Astrocyte of the hippocampus (primary cell): ENCODE measurements around the gene CENPP.
"Not testable (repeated sequence)": the region's sequence is repeated elsewhere in the genome, so short reads cannot be mapped to it uniquely, and the experiment has no call there.

Source experiments
- DNase-seq: peaks from one replicate; pipeline ENCODE4 v3.0.0; 2011; ENCODE audit warnings: low read depth, low spot score

CENPP gene

DNA sequence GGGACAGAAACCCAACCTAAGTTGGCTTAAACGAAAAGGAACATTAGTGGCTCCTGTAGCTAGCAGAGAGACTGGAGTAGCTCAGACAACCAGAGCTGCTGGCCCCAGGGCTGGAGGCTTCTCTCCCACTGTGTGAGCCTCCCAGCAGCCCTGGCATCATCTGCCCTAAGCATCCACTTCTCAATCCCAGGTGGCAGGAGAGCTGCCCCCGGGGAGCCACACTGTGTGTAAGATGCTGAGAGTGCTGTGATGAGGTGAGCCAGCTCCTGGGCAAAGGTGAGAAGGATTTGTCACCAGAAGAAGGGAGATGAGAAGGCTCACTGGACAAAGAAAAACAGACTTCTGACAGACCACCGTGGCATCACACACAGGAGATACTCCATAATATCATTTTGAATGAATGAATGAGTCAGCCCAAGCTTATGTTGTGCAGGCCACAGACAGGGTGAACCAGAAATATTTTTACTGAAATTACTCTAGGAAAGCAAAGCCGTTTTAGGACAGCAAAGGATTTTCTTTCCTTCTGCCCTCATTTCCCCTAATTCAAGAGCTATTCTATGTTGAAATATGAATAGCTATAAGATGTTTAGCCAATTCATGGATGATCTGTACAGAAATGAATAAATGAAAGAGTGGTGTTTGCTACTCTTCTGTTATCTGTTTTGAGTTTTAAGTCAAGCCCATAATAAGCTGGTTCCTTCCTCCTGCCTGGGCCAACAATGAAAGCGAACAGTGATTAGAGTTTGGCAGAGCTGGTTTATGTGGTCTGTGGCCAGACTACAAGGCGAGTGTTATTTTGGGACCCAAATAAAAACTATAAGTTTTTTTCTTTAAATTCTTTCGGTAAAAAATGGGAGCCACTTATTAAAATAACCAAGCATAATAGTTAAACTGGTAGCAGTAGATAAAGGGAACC is 267.5 kb downstream of the CENPP start:
- DNase-seq: peak; percentile 61

DNA sequence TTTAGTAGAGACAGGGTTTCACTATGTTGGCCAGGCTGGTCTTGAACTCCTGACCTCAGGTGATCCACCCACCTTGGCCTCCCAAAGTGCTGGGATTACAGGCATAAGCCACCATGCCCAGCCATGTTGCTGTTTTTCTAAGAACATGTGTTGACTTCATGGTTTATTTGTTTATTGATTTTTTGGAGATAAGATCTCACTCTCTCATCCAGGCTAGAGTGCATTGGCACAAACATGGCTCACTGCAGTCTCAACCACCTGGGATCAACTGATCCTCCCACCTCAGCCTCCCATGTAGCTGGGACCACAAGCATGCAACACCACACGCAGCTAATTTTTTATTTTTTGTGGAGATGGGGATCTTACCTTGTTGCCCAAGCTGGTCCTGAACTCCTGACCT is 269.3 kb downstream of the CENPP start:
- DNase-seq: not testable (repeated sequence)

DNA sequence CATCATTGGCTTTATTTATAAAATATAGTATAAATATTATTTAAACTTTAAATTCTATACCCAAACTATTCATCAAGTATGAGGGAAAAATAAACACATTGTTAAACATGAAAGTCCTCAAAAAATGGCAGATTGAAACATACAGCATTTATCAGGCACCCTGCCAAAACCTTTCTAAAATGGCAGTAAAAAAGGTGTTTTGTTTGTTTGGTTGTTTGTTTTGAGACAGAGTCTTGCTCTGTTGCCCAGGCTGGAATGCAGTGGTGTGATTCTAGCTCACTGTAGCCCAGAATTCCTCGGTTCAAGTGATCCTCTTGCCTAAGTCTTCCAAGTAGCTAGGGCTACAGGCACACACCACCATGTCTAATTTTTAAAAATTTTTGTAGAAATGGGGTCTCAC is 270.2 kb downstream of the CENPP start:
- DNase-seq: no peak

GRCh38 chr9:92598382-92598781 is 272.6 kb downstream of the CENPP start:
- no peak for DNase-seq

- no peak for DNase-seq
Observed at GRCh38 chr9:92599938-92600461, 274.2 kb downstream of the CENPP start.

DNA sequence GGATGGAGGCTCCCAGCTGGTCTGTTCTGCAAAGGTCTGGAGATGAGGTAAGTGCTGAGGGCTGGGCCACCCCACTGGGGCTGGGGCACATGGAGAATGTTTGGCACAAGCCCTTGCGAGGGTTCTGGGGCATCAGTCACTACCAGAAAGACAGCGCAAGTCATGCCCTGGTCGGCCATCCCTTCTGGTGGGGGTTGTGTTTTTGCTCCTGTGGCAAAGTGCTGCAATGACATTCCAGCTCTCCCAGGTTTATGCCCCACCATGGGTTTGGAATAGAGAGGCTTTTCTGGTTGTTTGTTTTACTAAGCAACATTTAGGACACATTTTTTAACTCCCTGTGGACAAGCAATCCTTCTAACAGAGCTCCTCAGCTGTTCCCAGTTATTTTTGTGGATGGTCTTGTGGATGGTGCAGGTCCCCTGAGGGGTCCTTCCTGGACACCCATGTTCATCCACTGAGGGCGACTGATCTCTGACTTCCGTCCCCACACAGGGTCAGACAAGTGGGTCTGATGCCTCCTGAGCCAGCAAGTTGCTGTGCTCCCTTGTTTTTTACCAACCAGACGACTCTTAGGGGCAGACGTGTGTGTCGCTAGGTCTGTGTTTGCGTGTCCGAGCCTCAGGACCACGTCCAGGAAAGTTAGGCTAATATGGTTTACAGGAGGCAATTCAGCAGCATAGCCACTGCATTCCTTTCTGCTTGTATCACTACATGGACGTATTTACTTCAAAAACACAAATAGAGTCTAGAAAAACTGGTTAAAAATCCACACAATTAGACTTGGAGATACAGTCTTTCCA is 274.9 kb downstream of the CENPP start:
- DNase-seq: peak; percentile 93

GRCh38 chr9:92601451-92601850 is 275.7 kb downstream of the CENPP start:
- DNase-seq: no peak

DNA sequence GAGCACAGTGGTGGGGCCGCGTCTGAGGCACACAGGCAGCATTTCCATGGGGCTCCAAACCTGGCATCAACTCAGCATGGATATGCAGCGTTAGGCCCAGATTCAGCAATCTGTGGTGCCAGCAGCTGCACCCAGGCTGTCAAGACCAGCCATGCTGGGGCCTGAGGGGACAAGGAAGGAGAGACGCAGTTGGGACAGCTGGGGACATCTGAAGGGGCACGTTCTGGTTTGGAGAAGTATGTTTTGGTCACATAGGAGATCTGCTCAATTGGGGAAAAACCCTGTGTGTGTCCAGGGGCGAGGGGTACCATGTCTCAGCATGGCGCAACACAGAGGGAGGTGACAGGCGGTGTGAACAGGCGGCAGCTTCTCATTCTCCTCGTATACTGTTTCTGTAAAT is 276.7 kb downstream of the CENPP start:
- DNase-seq: no peak

- no peak for DNase-seq
Observed at GRCh38 chr9:92603100-92603499, 277.3 kb downstream of the CENPP start.

DNA sequence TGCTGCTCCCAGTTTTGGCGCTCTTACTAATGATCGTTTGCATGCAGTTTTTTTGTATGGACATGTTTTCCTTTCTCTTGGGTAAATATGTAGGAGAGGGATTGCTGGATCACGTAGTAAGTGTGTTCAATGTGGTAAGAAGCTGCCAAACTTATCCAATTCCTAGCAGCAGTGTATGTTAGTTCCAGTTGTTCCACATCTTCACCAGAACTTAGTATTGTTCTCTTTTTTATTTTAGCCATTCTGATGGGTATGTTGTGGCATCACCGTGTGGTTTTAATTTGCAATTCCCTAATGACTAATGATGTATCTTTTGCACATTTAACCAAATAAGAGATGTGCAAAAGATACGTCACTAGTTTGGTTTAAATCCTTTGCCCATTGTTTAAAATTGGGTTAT is 278.2 kb downstream of the CENPP start:
- DNase-seq: no peak

- DNase-seq: no peak
Observed at GRCh38 chr9:92605224-92605623, 279.5 kb downstream of the CENPP start.

DNA sequence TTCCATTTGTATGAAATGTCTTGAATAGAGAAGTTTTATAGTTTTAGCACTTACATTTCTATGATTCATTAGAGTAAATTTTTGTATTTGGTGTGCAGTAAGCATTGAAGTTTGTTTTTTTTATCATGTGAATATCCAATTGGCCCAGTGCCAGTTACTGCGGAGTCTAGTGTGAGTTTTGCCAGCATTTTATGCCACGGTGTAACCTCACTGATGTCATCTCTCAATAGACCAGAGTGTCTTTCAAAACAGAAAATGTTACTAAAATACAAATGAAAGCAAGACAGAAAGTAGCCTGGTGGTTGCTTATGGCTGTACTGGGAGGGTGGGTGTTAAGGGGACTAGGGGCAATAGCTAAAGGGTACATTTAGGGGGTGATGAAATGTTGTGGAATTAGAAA is 281.3 kb downstream of the CENPP start:
- peak; percentile 57 for DNase-seq

- DNase-seq: peak; percentile 25
Observed at GRCh38 chr9:92607773-92608172, 282.0 kb downstream of the CENPP start.

DNA sequence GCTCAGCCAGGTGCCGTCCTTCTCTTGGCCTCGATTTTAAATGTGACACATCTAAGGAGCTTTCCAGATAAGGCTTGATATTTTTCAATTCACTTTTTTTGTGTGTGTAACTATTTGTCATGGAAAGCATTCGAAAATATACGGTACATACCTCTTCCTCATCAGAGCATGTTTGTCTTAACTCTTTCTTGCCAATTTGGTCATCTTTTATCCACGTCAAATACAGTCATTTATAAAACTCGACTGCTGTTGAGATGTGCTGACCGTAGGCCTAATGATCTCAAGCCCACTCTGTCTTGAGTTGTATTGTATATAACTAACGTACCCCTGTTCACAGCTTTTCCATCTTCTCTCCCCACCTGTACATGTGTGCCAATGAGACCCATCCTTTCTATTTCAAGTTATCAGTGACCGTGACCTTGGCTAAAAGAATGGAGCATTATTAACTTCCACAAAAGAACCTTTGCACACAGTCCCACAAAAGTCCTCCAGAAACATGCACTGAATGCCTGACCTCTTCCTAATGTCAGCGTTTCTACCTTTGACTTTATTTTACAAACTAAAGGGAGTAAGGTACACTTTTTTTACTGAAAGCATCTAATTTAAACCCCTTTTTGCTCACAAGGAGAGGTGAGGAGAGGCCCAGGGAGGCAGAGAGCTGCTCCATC is 282.6 kb downstream of the CENPP start:
- DNase-seq: no peak

DNA sequence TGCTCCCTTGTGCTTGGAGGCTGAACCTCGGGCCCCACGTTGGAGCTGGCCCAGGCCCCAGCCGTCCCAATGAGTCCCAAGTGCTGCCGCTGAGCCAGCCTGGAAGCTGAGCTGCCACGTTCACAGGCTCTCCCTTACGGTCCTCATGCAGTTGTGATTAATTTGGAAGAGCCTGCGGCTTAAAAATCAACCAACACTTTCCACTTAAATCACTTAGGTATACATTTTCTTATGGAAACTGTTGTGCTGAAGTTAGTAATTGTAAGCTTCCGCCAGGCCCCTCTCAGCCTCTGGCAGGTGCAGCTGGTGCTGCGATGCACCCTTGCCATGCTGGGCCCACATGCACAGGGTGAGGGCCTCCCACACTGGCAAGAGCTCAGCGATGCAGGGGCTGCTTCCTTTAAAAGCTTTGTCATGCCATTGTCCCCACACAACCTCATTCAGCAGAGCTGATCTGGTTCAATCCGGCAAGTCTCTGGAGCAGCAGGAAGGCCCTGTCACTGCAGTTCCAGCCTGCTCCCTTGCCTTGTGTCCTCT is 283.2 kb downstream of the CENPP start:
- peak; percentile 48 for DNase-seq

GRCh38 chr9:92610470-92611420 is 285.0 kb downstream of the CENPP start:
- DNase-seq: no peak

GRCh38 chr9:92611621-92612285 is 286.0 kb downstream of the CENPP start:
- no peak for DNase-seq

DNA sequence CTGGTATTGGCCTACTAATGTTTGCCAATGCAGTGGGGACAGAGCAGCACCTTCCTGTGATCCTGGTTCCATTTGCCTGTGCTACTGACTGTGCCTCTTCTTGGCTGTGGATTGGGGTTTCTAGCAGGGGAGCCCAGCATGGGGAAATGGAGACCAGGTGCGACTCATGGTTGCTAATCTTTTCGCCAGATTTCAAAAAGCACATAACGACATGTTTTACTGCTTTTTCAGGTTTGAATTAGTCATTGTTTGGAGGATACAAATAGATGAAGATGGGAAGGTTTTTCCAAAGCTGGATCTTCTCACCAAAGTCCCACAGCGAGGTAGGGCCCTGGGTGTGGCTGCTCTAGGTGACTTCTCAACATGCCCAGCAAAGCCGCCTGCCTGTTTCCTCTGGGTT is 286.5 kb downstream of the CENPP start:
- no peak for DNase-seq

GRCh38 chr9:92612816-92613215 is 287.1 kb downstream of the CENPP start:
- no peak for DNase-seq
